ENCODE measurements around the gene DDTL.
"Not testable (repeated sequence)": the region's sequence is repeated elsewhere in the genome, so short reads cannot be mapped to it uniquely, and the experiment has no call there.

DDTL gene

DNA sequence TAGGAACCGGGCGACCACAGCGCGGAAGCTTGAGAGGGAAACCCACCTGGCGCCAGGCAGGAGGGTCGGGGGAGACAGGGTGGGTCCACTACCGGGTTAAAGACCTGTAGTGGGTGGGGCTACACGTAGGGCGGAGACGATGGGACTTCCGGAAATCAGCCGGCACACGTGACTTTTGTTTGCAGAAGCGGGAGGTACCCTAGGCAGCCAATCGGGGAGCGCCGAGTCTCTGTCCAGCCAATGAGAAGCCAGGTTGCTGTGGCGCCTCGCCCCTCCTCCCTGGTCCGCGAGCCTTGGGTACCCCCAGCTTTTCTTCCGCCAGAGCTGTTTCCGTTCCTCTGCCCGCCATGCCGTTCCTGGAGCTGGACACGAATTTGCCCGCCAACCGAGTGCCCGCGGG lies at the start of gene DDTL:
Gene DDTL, plus strand, starts transcription at position 321 of the 400 bp plus-strand sequence. Its CDS starts 27 bp downstream, at position 348.
- DNase-seq (ENCODE audit: low spot score): not testable (repeated sequence)

DNA sequence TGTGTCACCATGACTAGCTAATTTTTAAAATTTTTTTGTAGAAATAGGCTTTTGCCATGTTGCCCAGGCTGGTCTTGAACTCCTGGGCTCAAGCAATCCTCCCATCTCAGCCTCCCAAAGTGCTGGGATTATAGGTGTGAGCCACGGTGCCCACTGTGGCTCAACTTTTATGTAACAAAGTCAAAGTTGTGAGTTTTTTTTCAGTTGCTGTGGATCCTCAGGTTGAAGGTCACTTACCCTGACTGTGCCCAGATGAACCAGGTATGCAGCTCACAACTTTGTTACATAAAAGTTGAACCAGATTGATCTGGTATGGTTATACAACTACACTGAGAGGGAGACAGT lies 46.4 kb upstream of the DDTL start:
- DNase-seq (ENCODE audit: low spot score): not testable (repeated sequence)

DNA sequence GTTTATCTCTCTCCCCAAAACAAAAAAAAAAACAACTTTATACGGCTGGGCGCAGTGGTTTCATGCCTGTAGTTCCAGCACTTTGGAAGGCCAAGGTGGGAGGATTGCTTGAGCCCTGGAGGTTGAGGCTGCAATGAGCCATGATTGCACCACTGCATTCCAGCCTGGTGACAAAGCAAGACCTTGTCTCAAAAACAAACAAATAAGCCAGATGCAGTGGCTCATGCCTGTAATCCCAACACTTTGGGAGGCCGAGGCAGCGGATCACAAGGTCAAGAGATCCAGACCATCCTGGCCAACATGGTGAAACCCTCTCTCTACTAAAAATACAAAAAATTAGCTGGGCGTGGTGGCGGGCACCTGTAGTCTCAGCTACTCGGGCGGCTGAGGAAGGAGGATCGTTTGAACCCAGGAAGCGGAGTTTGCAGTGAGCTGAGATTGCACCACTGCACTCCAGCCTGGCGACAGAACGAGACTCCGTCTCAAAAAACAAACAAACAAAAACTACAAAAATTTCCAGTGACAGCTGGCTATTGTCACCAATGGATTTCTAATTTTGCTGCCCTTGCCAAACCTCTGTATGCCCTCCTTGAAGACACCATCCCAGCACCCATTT lies 45.0 kb upstream of the DDTL start:
- DNase-seq (ENCODE audit: low spot score): not testable (repeated sequence)

DNA sequence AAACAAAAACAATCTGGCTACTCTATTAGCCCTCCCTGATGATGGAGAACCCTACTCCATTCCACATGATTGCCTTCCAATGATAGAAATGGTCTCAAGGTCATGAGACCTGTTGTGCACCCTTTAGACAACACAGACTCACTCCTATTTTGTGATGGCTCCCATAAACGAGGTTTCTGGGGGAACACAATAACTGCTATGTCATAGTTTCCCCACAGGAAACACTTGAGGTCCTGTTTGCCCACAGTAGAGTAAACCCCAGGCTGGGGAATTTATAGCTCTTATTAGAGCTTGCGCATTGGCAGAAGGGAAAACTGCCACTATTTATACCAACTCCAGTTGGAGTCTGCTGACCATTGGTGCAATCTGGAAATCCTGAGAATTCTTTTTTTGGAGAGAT lies 43.8 kb upstream of the DDTL start:
- DNase-seq (ENCODE audit: low spot score): no peak

DNA sequence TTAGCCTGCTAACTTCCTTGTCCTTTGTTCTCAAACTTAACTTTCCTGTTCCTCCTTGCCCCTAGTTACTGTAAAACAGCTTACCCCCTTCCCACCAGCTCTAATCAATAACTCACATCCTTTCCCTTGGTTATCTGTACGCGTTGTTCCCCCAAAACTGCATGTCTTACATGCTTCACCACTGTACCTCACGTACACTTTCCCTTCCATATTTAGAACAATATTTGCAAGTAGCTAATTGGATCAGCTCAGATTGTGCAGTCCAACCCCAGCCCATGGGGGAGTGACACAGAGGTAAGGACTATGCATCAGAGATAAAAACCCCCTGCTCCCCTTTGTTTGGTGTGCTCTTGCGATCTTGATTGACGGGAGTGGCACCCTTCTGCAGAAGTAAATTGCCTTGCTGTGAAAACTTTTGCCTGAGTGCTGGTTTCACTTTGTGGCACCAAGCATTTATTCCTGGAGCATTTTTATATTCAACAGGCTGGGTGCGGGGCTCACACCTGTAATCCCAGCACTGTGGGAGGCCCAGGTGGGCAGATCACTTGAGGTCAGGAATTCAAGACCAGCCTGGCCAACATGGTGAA lies 41.6 kb upstream of the DDTL start:
- no peak for DNase-seq (ENCODE audit: low spot score)

DNA sequence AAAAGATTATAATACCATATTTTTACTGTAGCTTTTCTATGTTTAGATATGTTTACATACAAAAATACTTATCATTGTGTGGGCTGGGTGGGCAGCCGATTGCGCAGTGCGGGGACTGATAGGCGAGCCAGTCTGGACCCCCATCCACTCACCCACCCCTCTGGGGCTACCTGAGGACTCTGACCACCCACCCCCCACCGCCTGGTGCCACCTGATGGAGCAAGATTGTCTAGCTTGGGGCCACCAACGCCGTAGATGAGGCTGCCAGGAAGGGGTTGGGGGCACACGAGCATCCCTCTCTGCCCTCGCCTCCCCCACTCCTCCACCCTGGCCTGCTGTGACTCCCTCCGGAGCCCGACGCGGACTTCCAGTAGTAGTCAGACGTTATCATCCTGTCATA lies 40.1 kb upstream of the DDTL start:
- no peak for DNase-seq (ENCODE audit: low spot score)

DNA sequence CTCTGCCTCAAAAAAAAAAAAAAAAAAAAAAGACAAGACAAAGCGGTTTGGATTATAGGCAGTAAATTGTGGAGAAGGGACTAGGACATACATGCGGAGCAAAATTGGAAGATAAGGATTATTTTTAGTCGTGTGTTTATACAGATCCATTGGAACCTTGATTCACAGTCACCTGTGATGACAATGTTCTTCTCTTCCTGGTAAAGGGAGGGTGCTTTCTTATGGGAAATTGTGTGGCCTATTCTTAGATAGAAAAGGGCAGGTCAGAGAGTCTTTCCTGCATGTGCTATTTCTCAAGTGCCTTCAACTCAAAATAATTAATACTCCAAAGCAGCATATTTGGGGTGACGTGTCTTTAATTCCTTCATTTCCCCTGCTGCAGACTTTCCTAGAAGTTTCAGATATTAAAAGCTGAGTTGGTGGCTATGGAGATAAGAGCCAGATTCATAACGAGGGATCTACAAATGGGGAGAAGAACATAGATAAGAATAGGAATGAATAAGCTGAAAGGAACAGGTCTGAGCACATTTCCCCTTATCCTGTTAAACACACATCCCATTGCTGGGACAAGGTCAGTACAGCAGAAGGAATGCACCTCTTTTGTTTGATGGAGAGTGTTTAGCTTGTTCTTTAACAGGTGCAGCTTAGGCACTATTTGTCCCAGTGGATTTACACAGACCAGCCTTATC lies 28.2 kb upstream of the DDTL start:
- no peak for DNase-seq (ENCODE audit: low spot score)

DNA sequence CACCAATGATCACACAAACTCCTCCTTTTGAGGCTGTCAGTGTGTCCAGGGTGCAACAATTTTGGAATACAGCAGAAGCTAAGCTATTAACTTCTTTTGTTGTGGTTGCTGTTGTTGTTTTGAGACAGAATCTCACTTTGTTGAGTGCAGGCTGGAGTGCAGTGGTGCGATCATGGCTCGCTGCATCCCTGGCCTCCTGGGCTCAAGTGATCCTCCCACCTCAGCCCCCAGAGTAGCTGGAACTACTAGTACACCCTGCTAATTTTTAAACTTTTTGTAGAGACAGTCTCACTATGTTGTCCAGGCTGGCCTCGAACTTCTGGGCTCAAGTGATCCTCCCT lies 27.7 kb upstream of the DDTL start:
- no peak for DNase-seq (ENCODE audit: low spot score)

DNA sequence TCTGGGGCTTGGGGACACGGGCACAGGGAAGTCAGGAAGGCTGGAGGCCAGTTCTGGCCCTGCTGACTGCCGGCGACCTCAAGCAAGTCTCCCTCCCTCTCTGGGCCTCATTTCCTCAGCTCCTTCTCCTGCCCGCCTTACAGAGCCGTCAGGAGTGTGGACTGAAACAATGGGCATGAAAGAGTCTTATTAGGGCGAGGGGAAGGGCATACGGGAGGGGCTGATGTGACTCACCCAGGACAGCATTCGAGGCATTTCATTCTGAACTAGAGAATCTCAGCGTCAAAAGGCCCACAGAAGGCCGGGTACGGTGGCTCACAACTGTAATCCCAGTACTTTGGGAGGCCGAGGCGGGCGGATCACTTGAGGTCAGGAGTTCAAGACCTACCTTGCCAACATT lies 26.5 kb upstream of the DDTL start:
- not testable (repeated sequence) for DNase-seq (ENCODE audit: low spot score)

DNA sequence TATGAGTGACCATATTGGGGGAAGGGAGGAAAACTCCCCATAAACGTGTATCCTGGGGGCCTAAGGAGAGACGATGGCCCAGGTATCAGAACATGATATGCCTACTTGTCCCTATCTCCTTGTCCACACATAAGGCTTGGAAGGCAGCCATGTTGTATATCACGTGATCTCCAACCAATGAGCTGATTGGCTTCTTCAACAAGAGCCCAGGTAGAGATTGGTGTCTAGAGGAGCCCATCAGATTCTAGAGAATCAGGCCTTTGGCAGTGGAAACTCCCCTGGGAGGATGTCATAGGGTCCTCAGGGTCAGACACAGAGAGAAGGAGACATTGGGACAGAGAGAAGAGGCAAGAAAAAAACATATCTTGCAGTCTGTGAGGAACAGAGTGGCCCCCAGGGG lies 19.3 kb upstream of the DDTL start:
- DNase-seq (ENCODE audit: low spot score): not testable (repeated sequence)

DNA sequence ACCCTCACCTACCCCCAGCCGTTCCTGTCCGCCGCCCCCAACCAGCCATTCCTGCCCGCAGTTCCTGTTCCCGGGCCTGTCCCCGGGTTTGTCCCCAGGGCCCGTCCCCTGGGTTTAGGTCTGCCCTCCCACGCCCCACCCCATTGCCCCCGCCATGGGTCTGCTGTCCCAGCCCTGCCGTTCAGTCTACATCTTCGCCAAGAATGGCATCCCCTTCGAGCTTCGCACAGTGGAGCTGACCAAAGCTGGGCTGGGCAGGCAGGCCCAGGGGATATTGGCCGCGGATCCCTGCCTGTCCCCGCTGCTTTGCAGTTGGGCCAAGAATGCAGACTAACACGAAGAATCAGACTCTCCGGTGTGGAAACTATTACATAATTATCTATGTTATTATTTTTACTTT lies 16.9 kb upstream of the DDTL start:
- not testable (repeated sequence) for DNase-seq (ENCODE audit: low spot score)

DNA sequence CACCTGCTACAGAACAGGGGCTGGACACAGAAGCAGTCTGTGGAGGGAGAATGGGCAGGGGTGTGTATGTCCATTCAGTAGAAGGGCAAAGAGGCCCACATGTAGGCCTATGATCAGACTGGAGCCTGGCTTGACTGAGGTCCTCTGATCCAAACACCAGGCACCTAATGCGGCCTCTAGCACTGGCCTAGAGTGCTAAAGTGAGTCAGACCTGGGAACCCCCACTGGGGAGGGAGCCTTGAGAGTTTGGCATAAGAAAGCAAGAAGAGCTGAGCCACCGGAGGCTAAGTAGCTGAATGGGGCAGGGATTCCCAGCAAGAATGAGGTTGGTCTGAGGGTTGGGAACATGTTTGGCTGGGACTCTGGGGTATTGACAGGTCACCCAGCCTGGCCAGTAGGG lies 15.3 kb upstream of the DDTL start:
- DNase-seq (ENCODE audit: low spot score): not testable (repeated sequence)

DNA sequence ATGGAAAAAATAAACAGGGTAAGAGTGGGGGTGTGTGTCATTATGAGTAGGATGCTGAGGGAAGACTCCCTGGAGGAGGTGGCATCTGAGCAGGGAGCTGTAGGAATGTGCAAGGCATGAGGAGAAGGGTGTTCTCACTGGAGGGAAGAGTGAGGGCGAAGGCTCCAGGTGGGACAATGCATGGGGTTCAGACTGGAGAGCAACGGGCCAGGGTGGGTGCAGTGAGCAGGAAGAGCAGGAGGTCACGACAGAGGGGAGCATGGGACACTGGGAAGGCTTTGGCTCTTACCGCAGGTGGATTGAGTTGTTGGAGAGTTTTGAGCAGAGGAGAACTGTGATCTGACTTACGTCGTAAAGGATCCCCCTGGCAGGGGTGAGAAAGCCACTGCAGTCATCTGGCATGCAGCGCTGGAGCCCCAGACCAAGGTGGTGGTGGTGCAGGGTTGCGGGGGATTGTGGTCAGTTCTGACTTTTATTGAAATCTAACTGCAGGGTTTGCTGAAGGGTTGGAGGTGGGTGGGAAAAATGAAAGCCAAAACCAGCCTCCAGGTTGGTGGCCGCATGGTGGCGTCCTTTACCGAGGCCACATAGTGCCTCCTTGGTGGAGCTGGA lies 13.8 kb upstream of the DDTL start:
- not testable (repeated sequence) for DNase-seq (ENCODE audit: low spot score)

DNA sequence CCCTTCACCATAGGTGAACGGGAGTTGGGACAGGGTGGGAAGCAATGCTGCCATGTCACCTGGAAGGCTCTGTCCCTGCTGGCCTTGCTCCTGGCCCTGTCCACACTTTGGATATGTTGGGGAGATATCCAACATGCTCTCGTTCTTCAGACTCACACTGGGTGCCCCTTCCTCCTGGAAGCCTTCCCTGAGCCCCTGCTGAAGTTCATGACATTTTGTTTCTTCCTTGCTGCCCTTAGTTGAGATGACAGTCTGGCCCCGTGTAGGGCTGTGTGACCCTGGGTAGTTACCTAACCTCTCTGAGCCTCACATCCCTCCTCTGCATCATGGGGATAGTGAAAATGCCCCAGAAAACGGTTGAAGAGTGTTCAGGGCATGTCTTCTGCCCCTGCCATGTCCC lies 13.2 kb upstream of the DDTL start:
- not testable (repeated sequence) for DNase-seq (ENCODE audit: low spot score)

DNA sequence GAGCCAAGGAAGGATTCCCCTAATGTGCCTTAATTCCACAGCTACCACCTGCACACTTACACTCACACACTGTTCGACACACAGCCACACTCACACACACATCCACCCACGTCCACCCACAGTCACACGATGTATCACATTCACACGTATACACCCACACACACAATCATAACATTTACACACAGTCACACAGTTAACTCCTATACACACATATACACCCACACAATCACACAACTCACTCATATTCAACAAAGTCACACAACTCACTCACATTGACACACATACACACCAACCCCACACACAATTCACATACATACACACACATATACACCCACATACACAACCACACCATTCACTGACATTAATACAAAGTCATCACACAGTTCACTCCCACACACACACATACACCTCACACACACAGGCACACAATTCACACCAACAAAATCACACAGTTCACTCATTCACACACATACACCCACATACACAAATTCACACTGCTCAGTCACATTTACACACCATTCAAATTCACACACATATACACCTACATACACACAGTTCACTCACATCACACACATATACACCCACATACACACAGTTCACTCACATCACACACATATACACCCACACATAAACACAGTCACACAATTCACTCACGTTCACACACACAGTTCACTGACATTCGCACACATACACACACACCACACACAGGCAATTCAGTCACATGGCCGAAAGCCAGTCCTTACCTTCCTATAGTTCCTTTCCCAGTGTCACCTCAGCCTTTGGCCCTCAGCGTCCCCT lies 12.3 kb upstream of the DDTL start:
- DNase-seq (ENCODE audit: low spot score): not testable (repeated sequence)

DNA sequence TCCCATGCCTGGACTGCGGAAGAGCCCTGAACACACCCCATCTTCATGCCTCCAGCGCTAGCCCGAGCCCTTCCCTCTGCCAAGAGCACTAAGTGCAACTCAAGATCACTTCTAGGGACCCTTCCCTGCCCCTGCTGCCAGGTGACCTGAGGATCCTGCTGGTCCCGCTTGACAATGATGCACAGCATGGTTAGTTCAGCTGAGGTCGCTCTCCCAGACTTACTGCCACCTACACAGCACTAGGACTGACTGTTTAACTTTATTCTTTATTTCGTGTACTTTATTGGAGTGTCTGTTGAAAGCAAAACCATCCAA lies 11.7 kb upstream of the DDTL start:
- DNase-seq (ENCODE audit: low spot score): not testable (repeated sequence)

DNA sequence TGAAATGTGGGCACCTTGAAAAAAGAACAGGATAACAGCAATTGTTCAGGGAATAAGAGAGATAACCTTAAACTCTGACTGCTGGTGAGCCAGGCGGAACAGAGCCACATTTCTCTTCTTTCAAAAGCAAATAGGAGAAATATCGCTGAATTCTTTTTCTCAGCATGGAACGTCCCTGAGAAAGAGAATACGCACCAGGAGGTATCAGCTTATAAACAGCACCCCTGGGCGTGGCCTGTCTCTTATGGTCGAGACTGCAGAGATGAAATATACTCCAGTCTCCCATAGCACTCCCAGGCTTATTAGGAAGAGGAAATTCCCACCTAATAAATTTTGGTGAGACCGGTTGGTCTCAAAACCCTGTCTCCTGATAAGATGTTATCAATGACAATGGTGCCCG lies 10.8 kb upstream of the DDTL start:
- not testable (repeated sequence) for DNase-seq (ENCODE audit: low spot score)

DNA sequence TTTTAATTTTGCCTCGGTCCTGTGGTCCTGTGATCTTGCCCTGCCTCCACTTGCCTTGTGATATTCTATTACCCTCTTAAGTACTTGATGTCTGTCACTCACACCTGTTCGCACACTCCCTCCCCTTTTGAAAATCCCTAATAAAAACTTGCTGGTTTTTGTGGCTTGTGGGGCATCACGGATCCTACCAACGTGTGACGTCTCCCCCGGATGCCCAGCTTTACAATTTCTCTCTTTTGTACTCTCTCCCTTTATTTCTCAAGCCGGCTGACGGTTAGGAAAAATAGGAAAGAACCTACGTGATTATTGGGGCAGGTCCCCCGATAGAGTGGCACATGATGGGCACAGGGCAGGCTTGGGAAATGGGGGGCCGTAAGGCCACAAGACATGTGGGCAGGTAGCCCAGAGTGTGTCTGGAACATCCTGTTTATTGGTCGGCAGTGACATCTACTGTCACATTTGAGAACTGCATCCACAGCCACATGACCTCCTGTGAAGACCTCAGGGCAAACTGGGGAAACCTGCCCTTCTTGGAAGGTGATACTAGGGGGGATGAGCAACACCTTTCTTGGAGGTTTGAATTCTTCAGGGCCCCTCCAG lies 10.3 kb upstream of the DDTL start:
- DNase-seq (ENCODE audit: low spot score): not testable (repeated sequence)

DNA sequence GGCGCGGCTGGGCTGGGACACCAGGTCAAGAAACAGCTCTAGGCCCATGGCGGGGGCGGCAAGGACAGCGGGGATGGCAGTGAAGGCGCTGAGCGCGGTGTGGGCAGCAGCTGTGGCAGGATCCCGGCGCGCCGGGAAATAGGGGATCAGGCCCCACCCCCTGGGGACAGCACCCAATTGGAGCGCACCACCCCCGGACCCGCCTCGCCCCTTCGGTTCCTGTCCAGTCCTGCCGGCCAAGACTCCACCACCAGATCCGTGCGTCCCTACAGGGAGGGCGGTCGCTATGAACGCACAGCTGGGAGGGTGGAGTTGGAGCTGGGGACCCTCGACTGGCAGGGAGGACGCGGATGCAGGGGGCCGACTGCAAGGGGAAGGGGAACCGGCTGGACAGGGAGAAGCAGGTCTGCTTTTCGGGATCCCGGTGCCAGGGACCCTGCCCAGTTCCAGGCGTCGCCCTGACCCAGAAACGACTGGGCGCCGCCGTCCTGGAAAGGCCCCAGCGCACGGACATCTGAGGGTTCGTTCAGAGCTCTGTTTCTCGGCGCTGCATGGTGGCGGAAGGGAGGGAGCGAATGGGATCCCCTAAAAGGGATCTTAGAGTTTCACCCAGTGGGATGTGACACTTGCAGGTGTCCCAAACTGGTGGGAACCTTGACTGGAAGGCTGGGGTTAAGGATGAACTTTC lies 5.5 kb upstream of the DDTL start, which contains the start of gene GSTT2B:
Gene GSTT2B, minus strand, starts transcription at position 112 of the 688 bp plus-strand sequence. Its CDS starts 64 bp downstream, at position 48.
- not testable (repeated sequence) for DNase-seq (ENCODE audit: low spot score)

DNA sequence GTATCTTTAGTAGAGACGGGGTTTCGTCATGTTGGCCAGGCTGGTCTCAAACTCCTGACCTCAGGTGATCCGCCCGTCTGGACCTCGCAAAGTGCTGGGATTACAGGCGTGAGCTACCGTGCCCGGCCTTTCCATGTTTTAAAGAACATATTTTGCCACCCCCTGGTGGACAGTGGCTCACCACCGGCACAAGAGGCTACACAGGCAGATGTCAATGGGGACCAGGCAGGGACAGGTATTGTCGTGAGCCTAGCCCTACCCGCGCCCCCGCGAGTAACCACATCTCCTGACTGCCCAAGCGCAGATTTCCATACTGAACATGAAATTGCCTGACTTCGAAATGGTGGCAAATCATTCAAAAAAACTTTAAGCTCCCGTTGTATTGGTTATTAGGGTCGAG lies 594 bp upstream of the DDTL start:
- DNase-seq (ENCODE audit: low spot score): not testable (repeated sequence)

DNA sequence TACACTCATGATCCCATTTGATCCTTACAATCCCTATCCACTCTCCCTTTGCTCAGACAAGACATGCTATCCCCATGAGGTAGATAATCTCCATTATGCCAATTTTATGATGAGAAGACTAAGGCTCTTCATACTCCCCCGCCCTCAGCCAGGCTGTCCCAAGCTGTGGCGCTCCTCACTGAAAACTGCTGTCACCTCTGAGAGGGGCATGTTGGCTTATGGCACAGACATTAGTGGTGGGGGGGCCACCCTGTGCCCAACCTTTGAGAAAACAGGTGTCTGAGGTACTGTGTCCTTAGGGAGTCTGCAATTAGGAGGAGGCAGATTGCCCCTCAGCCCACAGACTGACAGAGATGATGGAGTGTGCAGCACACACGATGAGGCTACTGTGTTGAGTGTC lies 2.4 kb downstream of the DDTL start:
- no peak for DNase-seq (ENCODE audit: low spot score)

All from HuH-7 (cell line).